PC-3 (cell line): ENCODE results near the gene POLR2L. TPM values are rescaled to one million over a fixed set of nuclear protein-coding genes. Genes with fewer than 3 reads are reported as not detected.
A peak's percentile ranks its signal among the peaks of the same experiment; 100 is the strongest.

Experiments used
- ATAC-seq: fragments of 200-7000 bp; cut with Tn5 transposase; 2 replicates; pipeline ENCODE4 v1.9.1; 2020; ENCODE audit warnings: mild to moderate bottlenecking, moderate library complexity
- BruUV-seq: library from RNA; stranded (reverse); fragments of 400-500 nt; replicated peaks from 2 replicates; lab custom pipeline; 2021; lab: Mats Ljungman, UMichigan
- CTCF ChIA-PET: fragments of 300-600 bp; sonication (Branson Sonifier 250); formaldehyde crosslinking; loops from one replicate; lab custom pipeline; 2022; ENCODE audit warnings: antibody characterized with exemption; lab: Charles Lee
- POLR2A ChIA-PET: fragments of 300-600 bp; sonication (Branson Sonifier 250); formaldehyde crosslinking; loops from one replicate; lab custom pipeline; 2022; ENCODE audit warnings: antibody characterized with exemption; ENCODE audit not compliant: unreplicated experiment; lab: Charles Lee
- DNase-seq: peaks from one replicate; pipeline ENCODE4 v3.0.0-alpha.2; 2015
- H2AFZ ChIP-seq: fragments of 300-600 bp; sonication (generic); 2 replicates; pipeline ENCODE4 v1.6.0; 2016; ENCODE audit warnings: antibody characterized with exemption, low read length
- H3F3A ChIP-seq: fragments of 300-600 bp; sonication (generic); one replicate; pipeline ENCODE4 v1.6.0; 2017; ENCODE audit warnings: antibody characterized with exemption, low read length, control low read depth, mild to moderate bottlenecking; ENCODE audit not compliant: unreplicated experiment
- H3K27ac ChIP-seq: fragments of 300-600 bp; sonication (generic); 2 replicates; pipeline ENCODE4 v1.5.1; 2016; ENCODE audit warnings: mild to moderate bottlenecking, low read length
- H3K27me3 ChIP-seq: fragments of 300-600 bp; sonication (generic); 2 replicates; pipeline ENCODE4 v1.6.1; 2016; ENCODE audit warnings: low read length, mixed read lengths
- H3K36me3 ChIP-seq: fragments of 300-600 bp; sonication (generic); 2 replicates; pipeline ENCODE4 v1.6.1; 2016; ENCODE audit warnings: low read depth, mixed run types, low read length, mixed read lengths
- H3K4me1 ChIP-seq: fragments of 300-600 bp; sonication (generic); 2 replicates; pipeline ENCODE4 v1.5.1; 2016; ENCODE audit warnings: low read length; ENCODE audit not compliant: insufficient read depth
- H3K4me2 ChIP-seq: fragments of 300-600 bp; sonication (generic); 2 replicates; pipeline ENCODE4 v1.6.0; 2016; ENCODE audit warnings: low read length
- H3K4me3 ChIP-seq: fragments of 300-600 bp; sonication (generic); 2 replicates; pipeline ENCODE4 v1.5.1; 2016; ENCODE audit warnings: mild to moderate bottlenecking, low read length, mixed read lengths
- H3K79me2 ChIP-seq: fragments of 300-600 bp; sonication (generic); 2 replicates; pipeline ENCODE4 v1.6.1; 2017; ENCODE audit warnings: low read length, mixed read lengths
- H3K9ac ChIP-seq: fragments of 300-600 bp; sonication (generic); 2 replicates; pipeline ENCODE4 v1.6.0; 2016; ENCODE audit warnings: mild to moderate bottlenecking, low read length
- H3K9me2 ChIP-seq: fragments of 300-600 bp; sonication (generic); replicated peaks from 2 replicates; pipeline ENCODE4 v1.6.1; 2016; ENCODE audit warnings: mixed run types, low read length, mixed read lengths
- H3K9me3 ChIP-seq: fragments of 300-600 bp; sonication (generic); 2 replicates; pipeline ENCODE4 v1.6.1; 2016; ENCODE audit warnings: low read length, mixed read lengths
- H4K20me1 ChIP-seq: fragments of 300-600 bp; sonication (generic); 2 replicates; pipeline ENCODE4 v1.6.1; 2016; ENCODE audit warnings: low read length, mixed read lengths
- EZH2 ChIP-seq: fragments of 300-600 bp; sonication (generic); IDR thresholded peaks from one replicate; pipeline ENCODE4 v1.6.1; 2017; ENCODE audit warnings: antibody characterized with exemption, mild to moderate bottlenecking, low read length; ENCODE audit not compliant: unreplicated experiment
- EZH2phosphoT487 ChIP-seq: fragments of 300-600 bp; sonication (generic); IDR thresholded peaks from 2 replicates; pipeline ENCODE4 v1.6.1; 2018; ENCODE audit warnings: mild to moderate bottlenecking, antibody characterized with exemption, low read length, borderline replicate concordance
- intact Hi-C: fragments of 100-400 bp; cut with micrococcal nuclease; formaldehyde crosslinking; loops from 2 replicates; pipeline ENCODE4 v1.9.0; 2023
- total RNA-seq: library from RNA; depleted of rRNA; stranded (reverse); fragments of >200 nt; gene quantifications from 2 replicates; pipeline ENCODE4 v1.2.3, GENCODE V29; 2014
- TF ChIP-seq, protein P1 (sequence below): fragments of 300-600 bp; sonication (generic); conservative IDR thresholded peaks from 2 replicates; pipeline ENCODE4 v1.5.1; 2017; ENCODE audit warnings: antibody characterized with exemption, low read depth, mild to moderate bottlenecking, low read length

POLR2L gene
- total RNA-seq, 1 experiment from 2014 or later: 1,148 TPM

DNA sequence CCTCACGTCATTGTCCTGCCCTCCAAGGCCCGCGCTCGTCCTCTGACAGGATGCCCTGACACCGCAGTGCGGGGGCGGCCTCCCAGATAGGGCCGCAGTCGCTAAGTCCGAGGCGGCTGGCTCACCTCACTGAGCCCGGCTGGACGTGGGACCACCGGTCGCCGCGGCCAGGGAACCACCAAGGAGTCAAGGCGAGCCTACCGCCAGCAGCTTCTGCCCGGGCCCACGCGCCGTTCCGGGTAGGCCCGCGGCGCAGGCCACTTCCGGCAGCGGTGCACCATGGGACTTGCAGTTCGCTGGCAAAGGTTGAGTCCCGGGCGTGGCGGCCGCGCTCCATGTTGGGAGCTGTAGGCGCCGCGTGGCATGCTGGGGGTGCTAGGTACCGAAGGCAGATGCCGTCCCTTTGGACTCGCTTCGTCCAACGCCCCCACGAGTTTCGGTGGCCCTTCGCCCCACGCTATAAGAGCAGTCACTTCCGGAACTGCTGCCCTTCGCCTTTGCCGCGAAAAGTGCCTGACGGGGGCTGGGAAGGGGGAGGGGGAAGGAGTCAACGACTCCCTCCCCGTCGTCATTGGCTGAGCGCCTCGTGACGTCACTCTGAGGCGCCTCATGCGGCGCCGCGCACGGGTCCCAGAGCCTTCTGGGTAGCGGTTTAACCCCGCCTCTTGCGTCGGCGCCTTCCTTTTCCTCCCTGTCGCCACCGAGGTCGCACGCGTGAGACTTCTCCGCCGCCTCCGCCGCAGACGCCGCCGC, 32.9 kb downstream of the POLR2L start, which contains the start of gene RPLP2:
TSS of gene RPLP2 (plus strand) at position 681 of the 753 bp plus-strand sequence. CDS start 268 bp downstream, outside the sequence.
- intact Hi-C loops: no loop called here
- no TSS peak for BruUV-seq

DNA sequence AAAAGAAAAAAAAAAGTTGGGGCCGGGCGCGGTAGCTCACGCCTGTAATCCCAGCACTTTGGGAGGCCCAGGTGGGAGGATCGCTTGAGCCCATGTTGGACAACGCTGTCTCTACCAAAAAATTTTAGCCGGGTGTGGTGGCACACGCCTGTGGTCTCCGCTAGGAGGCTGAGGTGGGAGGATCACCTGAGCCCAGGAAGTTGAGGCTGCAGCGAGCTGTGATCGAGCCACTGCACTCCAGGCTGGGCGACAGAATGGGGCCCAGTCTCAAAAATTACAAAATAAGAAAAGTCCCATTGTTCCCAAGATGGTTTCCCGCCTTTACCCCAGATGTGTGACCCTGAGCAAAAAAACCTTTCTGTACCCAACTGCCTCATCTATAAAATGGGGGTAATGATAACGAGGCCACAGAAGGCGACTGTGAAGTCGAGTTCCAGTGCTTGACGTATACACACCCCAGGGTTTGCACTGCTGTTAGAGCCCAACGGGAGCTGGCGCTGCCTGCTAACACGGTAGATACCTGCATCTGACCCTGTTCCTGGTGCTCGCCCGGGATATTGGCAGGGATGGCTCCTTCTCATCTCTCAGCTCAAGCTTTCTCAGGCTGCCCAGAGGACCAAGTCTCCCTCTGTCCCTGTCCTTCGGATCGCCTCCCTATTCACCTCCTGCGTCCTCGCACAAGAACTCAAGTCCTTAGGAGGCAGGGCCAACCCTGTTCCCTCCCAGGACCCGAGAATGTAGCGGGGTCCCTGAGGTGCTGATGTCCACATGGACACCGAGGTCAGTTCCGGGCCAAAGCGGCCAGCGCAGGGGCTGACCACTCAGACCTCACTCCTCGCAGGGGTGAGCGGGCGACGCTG, 33.7 kb downstream of the POLR2L start:
- no peak for DNase-seq
- no peak; the same call in 1 of the 2 replicates for ATAC-seq
- Histone ChIP-seq H3K4me2 (peak overlapping the region; percentile 99), H3K27ac (peak overlapping the region; percentile 93), H3K79me2 (peaks cover 50% of the 10 kb centered on the region), H3K4me1 (peaks cover 28% of the 10 kb centered on the region), H3K9me3 (no peaks in the 10 kb centered on the region), H3K4me3 (peak overlapping the region; percentile 93), H3K9me2 (no peaks in the 10 kb centered on the region), H2AFZ (peak overlapping the region; percentile 88), H3F3A (no peaks in the 10 kb centered on the region), H3K9ac (peak overlapping the region; percentile 95), H3K27me3 (no peaks in the 10 kb centered on the region), H3K36me3 (peaks cover 31% of the 10 kb centered on the region), H4K20me1 (peaks cover 32% of the 10 kb centered on the region)
- intact Hi-C loops: no loop called here
- TSS peak; percentile 83 for BruUV-seq
- ChIA-PET CTCF (interaction anchor here (1.1 kb wide), 1 partner anchor 26 kb away, joined by 3 read pairs; no protein-coding TSS in a partner anchor), POLR2A (interaction anchor here (0.7 kb wide), 1 partner anchor 195 kb away, joined by 3 read pairs; no protein-coding TSS in a partner anchor)
- TF ChIP-seq, protein P1, sequence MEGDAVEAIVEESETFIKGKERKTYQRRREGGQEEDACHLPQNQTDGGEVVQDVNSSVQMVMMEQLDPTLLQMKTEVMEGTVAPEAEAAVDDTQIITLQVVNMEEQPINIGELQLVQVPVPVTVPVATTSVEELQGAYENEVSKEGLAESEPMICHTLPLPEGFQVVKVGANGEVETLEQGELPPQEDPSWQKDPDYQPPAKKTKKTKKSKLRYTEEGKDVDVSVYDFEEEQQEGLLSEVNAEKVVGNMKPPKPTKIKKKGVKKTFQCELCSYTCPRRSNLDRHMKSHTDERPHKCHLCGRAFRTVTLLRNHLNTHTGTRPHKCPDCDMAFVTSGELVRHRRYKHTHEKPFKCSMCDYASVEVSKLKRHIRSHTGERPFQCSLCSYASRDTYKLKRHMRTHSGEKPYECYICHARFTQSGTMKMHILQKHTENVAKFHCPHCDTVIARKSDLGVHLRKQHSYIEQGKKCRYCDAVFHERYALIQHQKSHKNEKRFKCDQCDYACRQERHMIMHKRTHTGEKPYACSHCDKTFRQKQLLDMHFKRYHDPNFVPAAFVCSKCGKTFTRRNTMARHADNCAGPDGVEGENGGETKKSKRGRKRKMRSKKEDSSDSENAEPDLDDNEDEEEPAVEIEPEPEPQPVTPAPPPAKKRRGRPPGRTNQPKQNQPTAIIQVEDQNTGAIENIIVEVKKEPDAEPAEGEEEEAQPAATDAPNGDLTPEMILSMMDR: no peak
- TF ChIP-seq EZH2: no peak
- no peak for TF ChIP-seq EZH2phosphoT487

More for the DNA sequence above, 32.9 kb downstream of the POLR2L start, which contains the start of gene RPLP2:
- Histone ChIP-seq H2AFZ (peak within 1 kb of the TSS; percentile 88), H3K27me3 (no peaks in the 10 kb centered on the region), H3K79me2 (peaks cover 50% of the 10 kb centered on the region), H3K27ac (peak within 1 kb of the TSS; percentile 93), H3K36me3 (peaks cover 33% of the 10 kb centered on the region), H3K4me3 (peak within 1 kb of the TSS; percentile 93), H3K4me1 (peaks cover 26% of the 10 kb centered on the region), H3K4me2 (peak within 1 kb of the TSS; percentile 99), H3F3A (peaks cover 5% of the 10 kb centered on the region), H3K9me2 (no peaks in the 10 kb centered on the region), H3K9me3 (no peaks in the 10 kb centered on the region), H3K9ac (peak within 1 kb of the TSS; percentile 95), H4K20me1 (peaks cover 34% of the 10 kb centered on the region)
- CTCF ChIA-PET: interaction anchor here (1.1 kb wide), 1 partner anchor 25 kb away, joined by 3 read pairs; no protein-coding TSS in a partner anchor
- TF ChIP-seq, protein P1: no peak
- no peak for TF ChIP-seq EZH2
- TF ChIP-seq EZH2phosphoT487: no peak
- POLR2A ChIA-PET: interaction anchor here (0.5 to 0.7 kb wide), 2 partner anchors 13 to 196 kb away, joined by 3 read pairs; no protein-coding TSS in a partner anchor
- DNase-seq: peak; percentile 99
- peak; percentile 82 for ATAC-seq
